Liver (tissue), 9 donors: Measurements from ENCODE around the gene PJVK. TPM values are rescaled to one million over a fixed set of nuclear protein-coding genes. Genes with fewer than 3 reads are reported as not detected.

ENCODE experiments used
- DNase-seq: peaks from one replicate; pipeline ENCODE4 v3.0.0-alpha.2; 2017; ENCODE audit warnings: low spot score
- H3K27ac ChIP-seq, 2 donors: one replicate each; pipeline ENCODE4 v1.7.0; 2013; ENCODE audit warnings: inconsistent platforms in 2 of 2, low read length in 2 of 2, control low read depth in 1 of 2, low read depth in 1 of 2, mild to moderate bottlenecking in 1 of 2
- H3K27me3 ChIP-seq, 4 donors: one replicate each; pipeline versions ENCODE4 v1.6.1 to v1.7.0; 2013; ENCODE audit warnings: low read length in 3 of 4, inconsistent platforms in 1 of 4, mild to moderate bottlenecking in 1 of 4, moderate library complexity in 1 of 4; ENCODE audit not compliant: control insufficient read depth in 4 of 4, insufficient read depth in 4 of 4
- H3K36me3 ChIP-seq, 4 donors: one replicate each; pipeline versions ENCODE4 v1.6.1 to v1.7.0; 2013; ENCODE audit warnings: low read length in 3 of 4, mild to moderate bottlenecking in 3 of 4, low read depth in 1 of 4, moderate library complexity in 1 of 4; ENCODE audit not compliant: control insufficient read depth in 4 of 4, insufficient read depth in 3 of 4
- H3K4me1 ChIP-seq, 4 donors: one replicate each; pipeline versions ENCODE4 v1.6.1 to v1.7.0; 2013; ENCODE audit warnings: low read length in 3 of 4, mild to moderate bottlenecking in 3 of 4, moderate library complexity in 1 of 4; ENCODE audit not compliant: control insufficient read depth in 4 of 4, insufficient read depth in 4 of 4
- H3K4me3 ChIP-seq, 3 donors: one replicate each; pipeline versions ENCODE4 v1.6.1 to v1.7.0; 2013; ENCODE audit warnings: low read length in 3 of 3, control low read depth in 1 of 3, low read depth in 1 of 3, mild to moderate bottlenecking in 1 of 3
- H3K9ac ChIP-seq, 2 donors: one replicate each; pipeline ENCODE4 v1.7.0; 2013; ENCODE audit warnings: low read length in 2 of 2, mild to moderate bottlenecking in 2 of 2, moderate library complexity in 2 of 2, control low read depth in 1 of 2, low read depth in 1 of 2
- H3K9me3 ChIP-seq, 4 donors: one replicate each; pipeline versions ENCODE4 v1.6.1 to v1.7.0; 2013; ENCODE audit warnings: low read length in 3 of 4; ENCODE audit not compliant: control insufficient read depth in 4 of 4
- FOXA1 ChIP-seq: IDR thresholded peaks from 2 replicates; pipeline ENCODE4 v1.6.1; 2016; ENCODE audit warnings: antibody characterized with exemption
- FOXA2 ChIP-seq: IDR thresholded peaks from 2 replicates; pipeline ENCODE4 v1.6.1; 2016; ENCODE audit warnings: antibody characterized with exemption
- GABPA ChIP-seq, 2 donors: IDR thresholded peaks in 1 of 2; conservative IDR thresholded peaks in 1 of 2; 2 replicates each; pipeline ENCODE4 v1.6.1; 2016; ENCODE audit warnings: antibody characterized with exemption in 2 of 2, mild to moderate bottlenecking in 1 of 2, moderate library complexity in 1 of 2
- HNF4A ChIP-seq, 2 donors: conservative IDR thresholded peaks; 2 replicates each; pipeline ENCODE4 v1.6.1; 2016; ENCODE audit warnings: antibody characterized with exemption in 2 of 2, mild to moderate bottlenecking in 2 of 2
- HNF4G ChIP-seq: IDR thresholded peaks from 2 replicates; pipeline ENCODE4 v1.6.1; 2016; ENCODE audit warnings: antibody characterized with exemption
- JUND ChIP-seq, 2 donors: IDR thresholded peaks; 2 replicates each; pipeline ENCODE4 v1.6.1; 2016; ENCODE audit warnings: antibody characterized with exemption in 2 of 2
- NR2F2 ChIP-seq: IDR thresholded peaks from 2 replicates; pipeline ENCODE4 v1.6.1; 2016; ENCODE audit warnings: antibody characterized with exemption
- RAD21 ChIP-seq, 2 donors: IDR thresholded peaks; 2 replicates each; pipeline ENCODE4 v1.6.1; 2016; ENCODE audit warnings: antibody characterized with exemption in 2 of 2, mild to moderate bottlenecking in 2 of 2
- REST ChIP-seq: IDR thresholded peaks from 2 replicates; pipeline ENCODE4 v1.6.1; 2016; ENCODE audit warnings: antibody characterized with exemption, mild to moderate bottlenecking
- RXRA ChIP-seq, 2 donors: IDR thresholded peaks; 2 replicates each; pipeline ENCODE4 v1.6.1; 2017 to 2018; ENCODE audit warnings: antibody characterized with exemption in 2 of 2, mild to moderate bottlenecking in 1 of 2
- SP1 ChIP-seq: IDR thresholded peaks from 2 replicates; pipeline ENCODE4 v1.6.1; 2018; ENCODE audit warnings: antibody characterized with exemption, mild to moderate bottlenecking
- TAF1 ChIP-seq: conservative IDR thresholded peaks from 2 replicates; pipeline ENCODE4 v1.6.1; 2016; ENCODE audit warnings: antibody characterized with exemption, mild to moderate bottlenecking
- YY1 ChIP-seq: IDR thresholded peaks from 2 replicates; pipeline ENCODE4 v1.6.1; 2016; ENCODE audit warnings: antibody characterized with exemption, mild to moderate bottlenecking
- ZBTB33 ChIP-seq: IDR thresholded peaks from 2 replicates; pipeline ENCODE4 v1.6.1; 2016; ENCODE audit warnings: antibody characterized with exemption
- WGBS: extraction: QIAGEN DNeasy Blood & Tissue Kit; methylation state at CpG from one replicate; pipeline ENCODE4 v1.1.7; 2013; 5-methylcytosine and 5-hydroxymethylcytosine counted together
- polyA plus RNA-seq, 2 donors: library from polyadenylated mRNA; stranded (reverse) in 1 of 2; unstranded in 1 of 2; fragments of 200-250 nt in 1 of 2; fragments of >200 nt in 1 of 2; fragmentation: Nextera tagmentation in 1 of 2; extraction: Ambion mirVana in 1 of 2; gene quantifications; one replicate each; pipeline versions ENCODE4 v1.2.1 to v1.2.3, GENCODE V29; 2013 to 2015
- total RNA-seq, 2 donors: library from RNA; depleted of rRNA; stranded (reverse); fragments of >200 nt; gene quantifications; one replicate each; pipeline ENCODE4 v1.2.3, GENCODE V29; 2014
- TF ChIP-seq, protein P1 (sequence below): IDR thresholded peaks from 2 replicates; pipeline ENCODE4 v1.6.1; 2016; ENCODE audit warnings: antibody characterized with exemption
- donor health status: healthy.
- donor health status: healthy.
- donor health status: healthy.
- donor health status: healthy.
- donor health status: healthy.

The PJVK gene
- total and polyA plus RNA-seq, 4 donors = 0.48 to 2.3 (median 1.4) TPM

DNA sequence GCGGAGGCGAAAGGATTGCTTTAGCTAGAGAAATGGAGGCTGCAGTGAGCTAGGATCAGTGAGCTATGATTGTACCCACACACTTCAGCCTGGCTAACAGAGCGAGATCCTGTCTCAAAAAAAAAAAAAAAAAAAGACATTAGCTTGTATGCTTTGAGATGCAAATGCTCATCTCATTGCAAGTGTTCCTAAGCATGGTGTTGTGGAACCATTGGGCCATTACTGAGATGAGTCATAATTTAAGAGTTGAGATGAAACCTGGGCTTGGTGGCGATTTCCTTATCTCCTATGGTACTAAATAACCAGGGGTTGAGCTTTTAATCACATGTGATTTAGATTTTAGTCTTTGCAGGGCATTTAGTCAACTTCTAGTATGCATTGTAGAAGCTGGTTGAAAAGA, 31.3 kb downstream of the PJVK start:
- no peak overlapping the region for H3K9ac ChIP-seq
- H3K4me1 ChIP-seq = peaks cover 9 to 51% (median 31%) of the 10 kb centered on the region in 4 donors
- H3K4me3 ChIP-seq = no peak overlapping the region
- TF ChIP-seq SP1 (no peak), YY1 (no peak), GABPA (IDR thresholded peaks at IDR 0.05 in 1 of 2, conservative IDR thresholded peaks at IDR 0.05 in 1 of 2) (no peak), HNF4A (conservative IDR thresholded peaks at IDR 0.05) (no peak), HNF4G (no peak), NR2F2 (no peak), FOXA2 (no peak), REST (no peak)
- peaks cover 0 to 3% (median under 1%) of the 10 kb centered on the region in 4 donors for H3K36me3 ChIP-seq
- WGBS = 93% methylated on average over 4 of the region's 4 CpGs
- no peaks in the 10 kb centered on the region for H3K9me3 ChIP-seq
- no peak for DNase-seq
- no peaks in the 10 kb centered on the region for H3K27me3 ChIP-seq
- no peak overlapping the region for H3K27ac ChIP-seq

DNA sequence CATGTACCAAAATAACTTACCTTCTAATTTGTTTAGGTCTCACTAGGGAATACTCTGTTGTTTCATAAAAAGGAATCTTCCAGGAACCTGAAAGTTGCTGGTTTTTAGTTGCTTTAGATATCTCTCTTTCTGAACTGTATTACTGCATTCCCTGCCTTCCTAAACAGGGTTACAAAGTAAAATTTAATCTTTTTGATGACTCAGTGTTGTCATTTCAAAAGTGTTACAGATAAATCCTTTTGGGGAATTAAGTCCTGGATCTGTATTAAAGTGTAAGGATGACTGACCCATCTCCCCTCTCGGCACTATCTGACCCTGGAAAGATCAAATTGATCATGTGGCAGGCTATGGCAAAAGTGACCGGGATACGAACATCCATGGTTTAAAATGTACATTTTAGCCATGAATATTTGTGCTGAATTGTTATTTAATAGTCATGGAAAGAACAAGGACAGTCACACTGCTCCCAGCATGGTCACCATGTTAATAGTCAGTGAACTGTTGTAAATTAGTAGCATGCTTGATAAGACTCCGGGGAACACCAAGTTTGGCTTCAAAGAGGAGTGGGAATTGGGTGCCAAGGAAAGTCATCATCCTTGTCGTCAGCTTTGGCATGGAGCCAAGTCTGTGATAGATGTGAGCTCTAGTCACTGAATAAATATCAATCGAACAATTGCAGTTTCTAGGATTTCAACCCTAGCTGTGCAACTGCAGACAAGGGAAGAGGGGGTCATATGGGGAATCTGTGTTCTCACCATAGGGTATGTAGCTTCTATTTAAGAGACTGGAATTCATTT, 33.3 kb downstream of the PJVK start:
- Histone ChIP-seq H3K27me3 (no peaks in the 10 kb centered on the region), H3K9me3 (no peaks in the 10 kb centered on the region), H3K36me3 (peaks cover 0 to 3% (median under 1%) of the 10 kb centered on the region in 4 donors), H3K4me3 (no peak overlapping the region), H3K27ac (no peak overlapping the region), H3K4me1 (peaks cover 9 to 40% (median 26%) of the 10 kb centered on the region in 4 donors), H3K9ac (no peak overlapping the region)
- TF ChIP-seq, protein P1, sequence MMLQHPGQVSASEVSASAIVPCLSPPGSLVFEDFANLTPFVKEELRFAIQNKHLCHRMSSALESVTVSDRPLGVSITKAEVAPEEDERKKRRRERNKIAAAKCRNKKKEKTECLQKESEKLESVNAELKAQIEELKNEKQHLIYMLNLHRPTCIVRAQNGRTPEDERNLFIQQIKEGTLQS = no peak
- TF ChIP-seq REST = no peak
- TF ChIP-seq RXRA (IDR thresholded peaks at IDR 0.05) = no peak
- no peak for TF ChIP-seq ZBTB33
- no peak for TF ChIP-seq JUND (IDR thresholded peaks at IDR 0.05)
- no peak for TF ChIP-seq FOXA1
- TF ChIP-seq FOXA2 = no peak
- TF ChIP-seq NR2F2 = no peak
- no peak for TF ChIP-seq TAF1
- TF ChIP-seq RAD21 (IDR thresholded peaks at IDR 0.05) = no peak
- DNase-seq = no peak
- 49% methylated on average over 6 of the region's 6 CpGs for WGBS
